GM12801 (cell line): ENCODE data around the gene ZKSCAN2.

Experiments used
- CTCF ChIP-seq: IDR thresholded peaks from one replicate; pipeline ENCODE4 v1.5.1; 2011; ENCODE audit warnings: control low read depth; ENCODE audit not compliant: insufficient read length; ENCODE audit errors: extremely low read depth

The ZKSCAN2 gene

DNA sequence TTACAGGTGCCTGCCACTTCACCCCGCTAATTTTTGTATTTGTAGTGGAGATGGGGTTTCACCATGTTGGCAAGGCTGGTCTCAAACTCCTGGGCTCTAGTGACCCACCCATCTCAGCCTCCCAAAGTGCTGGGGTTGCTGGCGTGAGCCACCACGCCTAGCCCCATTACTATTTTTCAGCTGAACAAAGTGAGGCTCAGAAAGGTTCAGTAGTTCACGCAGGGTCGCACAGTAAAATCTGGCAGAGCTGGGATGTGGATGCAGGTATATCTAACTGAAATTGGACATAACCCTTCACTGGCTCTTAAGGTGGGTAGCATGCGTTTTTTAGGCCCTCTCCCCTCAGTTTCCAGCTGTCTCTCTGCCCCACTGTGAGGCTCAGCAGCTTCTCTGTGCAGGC lies 33.7 kb downstream of the ZKSCAN2 start:
- no peak for TF ChIP-seq CTCF

GRCh38 chr16:25222959-25223358 lies 34.7 kb downstream of the ZKSCAN2 start:
- no peak for TF ChIP-seq CTCF

GRCh38 chr16:25219070-25219737 lies 38.4 kb downstream of the ZKSCAN2 start:
- no peak for TF ChIP-seq CTCF

DNA sequence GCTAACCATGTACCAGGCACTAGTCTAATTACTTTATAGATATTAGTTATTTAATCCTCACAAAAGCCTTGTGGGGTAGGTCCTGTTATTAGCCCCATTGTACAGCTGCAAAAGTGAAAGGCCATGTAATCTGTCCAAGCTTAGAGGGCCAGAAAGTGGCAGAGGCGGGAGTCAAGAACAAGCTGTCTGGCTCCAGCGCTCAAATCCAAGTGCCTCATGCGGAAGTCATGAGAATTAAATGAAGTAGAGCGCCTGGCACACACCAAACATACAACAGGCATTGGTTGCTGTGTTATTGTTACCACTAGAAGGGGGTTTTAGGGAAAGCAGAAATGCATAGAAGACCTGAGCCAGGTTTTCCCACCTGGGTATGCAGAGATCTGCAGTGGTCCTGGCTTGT lies 39.7 kb downstream of the ZKSCAN2 start:
- TF ChIP-seq CTCF = no peak

- no peak for TF ChIP-seq CTCF
Measured at GRCh38 chr16:25217112-25217511, 40.5 kb downstream of the ZKSCAN2 start.

- no peak for TF ChIP-seq CTCF
Measured at GRCh38 chr16:25213709-25214397, 43.8 kb downstream of the ZKSCAN2 start.

DNA sequence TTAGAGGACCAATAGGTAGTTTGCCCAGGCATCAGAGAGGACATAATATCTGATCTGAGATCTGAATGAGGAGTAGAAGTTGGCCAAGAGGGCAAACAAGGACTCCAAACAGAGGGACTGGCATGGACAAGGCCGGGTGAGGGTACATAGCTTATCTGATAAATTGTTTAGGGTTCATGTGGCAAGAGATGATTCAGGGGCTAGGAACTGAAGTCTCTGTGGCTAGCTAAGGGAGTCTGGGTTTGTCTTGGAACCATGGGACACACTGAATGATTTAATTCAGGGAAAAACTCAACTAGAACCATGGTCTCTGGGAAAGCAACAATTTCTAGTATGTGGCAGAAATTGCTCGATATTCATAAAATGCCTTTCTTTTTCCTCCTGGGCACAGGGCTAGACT lies 45.0 kb downstream of the ZKSCAN2 start:
- TF ChIP-seq CTCF = no peak
